Measurements from ENCODE around the gene UCP3.

Gene UCP3

GRCh38 chr11:74019104-74019738, 10.3 kb upstream of the UCP3 start:
- H3K4me3 ChIP-seq (ENCODE audit: low read length) = no peak overlapping the region
- no peak for DNase-seq (ENCODE audit: low read depth, low spot score)

- no peak overlapping the region for H3K4me3 ChIP-seq (ENCODE audit: low read length)
- no peak for DNase-seq (ENCODE audit: low read depth, low spot score)
Observed at GRCh38 chr11:74018331-74019005, 9.6 kb upstream of the UCP3 start.

GRCh38 chr11:74017631-74018030, 8.7 kb upstream of the UCP3 start:
- H3K4me3 ChIP-seq (ENCODE audit: low read length) = no peak overlapping the region
- no peak for DNase-seq (ENCODE audit: low read depth, low spot score)

GRCh38 chr11:74015919-74016684, 7.2 kb upstream of the UCP3 start:
- DNase-seq (ENCODE audit: low read depth, low spot score) = no peak
- H3K4me3 ChIP-seq (ENCODE audit: low read length) = no peak overlapping the region

- no peak overlapping the region for H3K4me3 ChIP-seq (ENCODE audit: low read length)
- no peak for DNase-seq (ENCODE audit: low read depth, low spot score)
Observed at GRCh38 chr11:74014880-74015279, 6.0 kb upstream of the UCP3 start.

- no peak overlapping the region for H3K4me3 ChIP-seq (ENCODE audit: low read length)
- no peak for DNase-seq (ENCODE audit: low read depth, low spot score)
Observed at GRCh38 chr11:74013141-74013540, 4.3 kb upstream of the UCP3 start.

- H3K4me3 ChIP-seq (ENCODE audit: low read length) = no peak overlapping the region
- no peak for DNase-seq (ENCODE audit: low read depth, low spot score)
Observed at GRCh38 chr11:74012074-74012809, 3.4 kb upstream of the UCP3 start.

- peak; percentile 47 for DNase-seq (ENCODE audit: low read depth, low spot score)
Observed at GRCh38 chr11:74011360-74012073, 2.6 kb upstream of the UCP3 start.

GRCh38 chr11:74010306-74011300, 1.7 kb upstream of the UCP3 start:
- H3K4me3 ChIP-seq (ENCODE audit: low read length) = no peak overlapping the region
- no peak for DNase-seq (ENCODE audit: low read depth, low spot score)

More at GRCh38 chr11:74011360-74012073, 2.6 kb upstream of the UCP3 start:
- no peak overlapping the region for H3K4me3 ChIP-seq (ENCODE audit: low read length)

- no peak overlapping the region for H3K4me3 ChIP-seq (ENCODE audit: low read length)
- no peak for DNase-seq (ENCODE audit: low read depth, low spot score)
Observed at GRCh38 chr11:74009675-74010305, 905 bp upstream of the UCP3 start.

- no peak for DNase-seq (ENCODE audit: low read depth, low spot score)
- no peak overlapping the region for H3K4me3 ChIP-seq (ENCODE audit: low read length)
Observed at GRCh38 chr11:74009230-74009547, 304 bp upstream of the UCP3 start.

- no peak overlapping the region for H3K4me3 ChIP-seq (ENCODE audit: low read length)
- DNase-seq (ENCODE audit: low read depth, low spot score) = no peak
Observed at GRCh38 chr11:74007691-74008372, 1.1 kb downstream of the UCP3 start.

- no peak for DNase-seq (ENCODE audit: low read depth, low spot score)
- no peak overlapping the region for H3K4me3 ChIP-seq (ENCODE audit: low read length)
Observed at GRCh38 chr11:74006743-74007304, 2.1 kb downstream of the UCP3 start.

GRCh38 chr11:74005721-74006517, 3.0 kb downstream of the UCP3 start:
- no peak for DNase-seq (ENCODE audit: low read depth, low spot score)
- no peak overlapping the region for H3K4me3 ChIP-seq (ENCODE audit: low read length)

GRCh38 chr11:74004759-74005615, 3.9 kb downstream of the UCP3 start:
- peak; percentile 95 for DNase-seq (ENCODE audit: low read depth, low spot score)
- H3K4me3 ChIP-seq (ENCODE audit: low read length) = no peak overlapping the region

Measured in Jurkat, Clone E6-1 (cell line).